NCI-H2196 treated with DMSO at 0.1 percent for 48 hours (cell line): ENCODE data around the gene NSG1.

ENCODE experiments used
- DNase-seq: peaks from one replicate; lab custom pipeline; 2025; ENCODE audit not compliant: unreplicated experiment; lab: John Stamatoyannopoulos, UW

NSG1 gene

DNA sequence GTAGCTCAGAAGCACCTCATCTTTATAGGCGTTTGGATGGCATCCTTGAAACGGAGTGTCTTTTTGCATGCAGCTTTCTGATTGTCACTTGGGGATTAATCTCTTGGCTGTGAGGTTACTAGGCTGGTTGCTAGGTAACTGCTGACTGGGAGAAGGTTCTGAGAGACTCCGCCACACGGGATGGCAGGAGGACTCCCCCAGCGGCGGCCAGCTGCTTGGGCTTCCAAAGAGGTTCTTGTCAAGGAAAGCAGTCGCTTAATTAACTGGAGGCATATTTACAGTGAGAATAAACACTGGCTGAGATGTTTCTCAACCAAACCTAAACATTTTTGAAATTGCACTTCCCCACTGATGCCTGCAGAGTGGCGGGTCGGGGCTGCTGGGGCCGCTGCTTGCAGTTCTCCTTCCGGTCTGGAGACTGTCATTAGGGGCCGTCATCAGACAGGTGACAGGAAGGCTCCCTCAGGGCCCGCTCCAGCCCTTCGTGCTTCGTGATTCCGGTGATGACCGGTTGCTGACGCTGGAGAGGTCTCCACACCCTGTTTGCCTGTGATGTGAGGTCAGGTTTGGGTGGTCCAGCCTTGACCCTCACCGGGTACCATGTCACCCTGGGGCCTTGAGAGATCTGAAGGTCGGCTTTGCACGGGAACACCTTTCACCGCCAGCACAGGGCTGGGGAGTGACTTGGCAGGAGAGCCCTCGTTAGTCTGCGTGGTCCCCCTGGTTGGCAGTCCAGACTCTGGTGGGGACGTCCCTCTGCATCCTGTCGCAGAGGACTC, 9.1 kb downstream of the NSG1 start:
- DNase-seq: peak; percentile 34

DNA sequence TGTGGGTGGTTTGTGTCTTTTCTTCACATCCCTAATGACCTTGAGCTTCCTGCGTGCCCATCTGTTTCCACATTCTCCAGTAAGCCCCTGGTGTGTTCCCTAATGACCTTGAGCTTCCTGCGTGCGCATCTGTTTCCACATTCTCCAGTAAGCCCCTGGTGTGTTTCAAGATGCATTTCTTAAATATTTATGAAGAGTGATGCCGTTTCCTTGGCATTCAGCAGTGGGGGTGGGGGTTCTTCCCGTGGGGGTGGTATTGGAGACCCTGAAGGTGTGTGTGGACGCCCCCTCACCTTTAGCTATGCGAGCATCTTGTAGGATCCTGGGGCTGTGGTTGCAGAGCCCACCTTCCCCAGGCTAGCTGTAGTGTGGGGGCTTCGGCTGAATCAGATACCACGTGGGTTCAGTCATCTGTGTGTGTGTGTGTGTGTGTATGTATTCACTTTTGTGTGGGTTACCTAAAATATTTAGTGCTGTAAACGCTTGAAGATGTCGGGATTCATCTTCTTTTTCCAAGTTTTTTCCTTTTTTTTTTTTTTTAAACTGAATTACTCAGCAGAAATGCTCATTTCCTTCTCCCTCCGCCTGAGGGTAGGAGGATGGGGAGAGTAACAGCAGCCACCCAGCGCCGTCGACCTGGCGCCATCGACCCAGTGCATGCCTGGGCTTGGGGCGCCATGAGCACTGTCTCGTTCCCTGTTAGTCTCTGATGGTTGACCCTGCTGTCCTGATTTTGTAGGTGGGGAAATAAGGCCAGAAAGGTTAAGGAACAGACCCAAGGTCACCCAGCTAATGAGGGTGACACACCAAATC, 9.9 kb downstream of the NSG1 start:
- no peak for DNase-seq

- DNase-seq: no peak
Observed at GRCh38 chr4:4397441-4397819, 10.5 kb downstream of the NSG1 start.

DNA sequence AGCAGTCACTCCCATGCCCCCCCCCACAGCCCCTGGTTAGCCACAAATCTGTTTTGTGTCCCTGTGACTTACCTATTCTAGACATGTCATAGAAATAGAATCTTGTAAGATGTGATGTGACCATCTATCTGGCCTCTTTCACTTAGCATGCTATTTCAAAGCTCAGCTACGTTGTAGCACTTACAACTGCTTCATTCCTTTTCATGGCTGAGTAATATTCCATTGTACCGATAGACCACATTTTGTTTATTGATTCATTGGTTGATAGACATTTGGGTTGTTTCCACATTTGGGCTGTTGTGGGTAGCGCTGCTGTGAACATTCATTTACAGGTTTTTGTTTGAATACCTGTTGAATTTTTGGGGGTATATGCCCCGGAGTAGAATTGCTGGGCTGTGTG, 11.5 kb downstream of the NSG1 start:
- DNase-seq: no peak

DNA sequence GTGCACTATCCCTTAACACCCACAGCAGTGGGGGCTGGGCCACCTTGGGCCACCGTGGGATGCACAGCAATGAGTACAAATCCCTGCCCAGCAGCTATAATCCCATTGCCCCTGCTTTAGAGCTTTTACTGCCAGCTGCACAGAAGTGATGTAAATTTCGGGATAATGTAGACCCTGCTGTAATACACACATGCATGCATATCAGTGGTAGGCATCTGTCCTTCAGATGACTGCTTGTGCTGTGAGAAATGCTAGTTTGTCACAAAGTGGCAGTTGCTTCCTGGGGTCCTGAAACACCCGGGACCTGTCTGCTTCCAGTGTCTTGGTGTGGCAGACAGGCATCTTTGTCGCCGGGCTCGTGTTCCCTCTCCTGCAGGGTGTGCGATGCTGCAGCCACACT, 14.1 kb downstream of the NSG1 start:
- DNase-seq: no peak

GRCh38 chr4:4402966-4403365, 16.1 kb downstream of the NSG1 start:
- DNase-seq: no peak

DNA sequence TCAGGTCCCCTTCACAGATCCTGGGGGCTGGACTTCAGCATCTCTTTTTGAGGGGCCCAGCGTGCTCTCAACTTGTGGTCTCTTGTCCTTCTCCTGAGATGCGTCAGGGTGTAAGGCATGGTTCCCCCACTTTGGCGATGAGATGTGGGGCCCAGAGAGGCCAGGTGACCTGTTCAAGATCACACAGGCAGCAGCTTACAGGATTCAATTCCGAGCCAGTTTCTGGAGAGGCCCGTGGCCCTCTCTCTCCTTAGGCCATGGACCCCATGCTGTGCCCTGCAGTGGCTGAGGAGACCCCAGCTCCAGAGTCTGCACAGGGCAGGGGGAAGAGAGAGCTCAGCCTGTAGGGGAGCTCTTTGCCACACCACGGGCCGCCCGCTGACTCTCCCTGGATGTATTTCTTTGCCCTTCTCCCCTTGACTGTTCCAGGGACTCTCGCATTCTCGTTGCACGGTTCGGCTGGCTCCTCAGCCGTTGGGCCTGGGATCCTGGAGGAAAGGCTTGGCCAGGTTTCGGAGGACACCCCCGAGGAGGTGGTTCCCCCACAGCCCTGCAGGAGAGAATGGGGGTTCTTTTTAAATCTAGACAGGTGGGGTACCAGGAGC, 18.6 kb downstream of the NSG1 start:
- no peak for DNase-seq

DNA sequence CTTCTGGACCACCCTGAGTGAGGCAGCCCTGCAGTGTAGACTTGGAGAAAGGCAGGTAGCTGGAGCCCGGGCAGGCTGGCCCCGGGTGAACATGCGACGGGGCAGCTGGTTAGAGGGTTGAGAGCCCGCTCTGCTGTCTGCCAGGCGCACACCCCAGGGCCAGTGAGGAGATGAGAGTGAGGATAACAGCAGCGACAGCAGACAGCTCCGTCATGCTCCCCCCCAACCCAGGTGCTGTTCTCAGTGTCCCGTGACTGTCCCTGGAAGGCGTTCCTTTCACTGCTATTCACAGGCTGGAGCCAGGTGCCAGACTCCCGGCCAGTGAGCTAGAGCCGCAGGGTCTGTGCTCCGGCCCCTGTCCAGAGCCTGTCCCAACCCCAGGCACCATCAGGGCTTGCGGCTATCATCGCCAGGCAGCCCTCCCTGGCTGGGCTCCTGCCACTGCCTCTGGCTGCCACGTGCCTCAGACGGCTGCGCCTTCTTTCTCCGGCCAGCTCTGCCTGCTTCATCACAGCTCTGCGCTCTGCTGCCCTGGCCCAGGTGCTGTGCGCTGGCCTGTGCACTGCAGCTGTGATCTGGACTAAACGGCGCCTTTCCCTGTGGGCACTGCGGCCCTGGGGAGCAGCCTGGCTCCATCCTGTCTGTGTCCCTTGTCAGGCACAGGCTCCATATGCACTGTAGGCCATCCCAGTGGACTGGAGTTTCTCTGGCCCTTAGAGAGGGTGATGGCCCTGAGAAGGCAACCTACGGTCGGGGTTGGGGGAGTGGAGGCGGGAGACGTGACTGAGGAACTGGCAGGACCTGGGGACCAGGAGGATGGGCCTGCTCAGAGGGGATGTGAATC, 19.8 kb downstream of the NSG1 start:
- no peak for DNase-seq

DNA sequence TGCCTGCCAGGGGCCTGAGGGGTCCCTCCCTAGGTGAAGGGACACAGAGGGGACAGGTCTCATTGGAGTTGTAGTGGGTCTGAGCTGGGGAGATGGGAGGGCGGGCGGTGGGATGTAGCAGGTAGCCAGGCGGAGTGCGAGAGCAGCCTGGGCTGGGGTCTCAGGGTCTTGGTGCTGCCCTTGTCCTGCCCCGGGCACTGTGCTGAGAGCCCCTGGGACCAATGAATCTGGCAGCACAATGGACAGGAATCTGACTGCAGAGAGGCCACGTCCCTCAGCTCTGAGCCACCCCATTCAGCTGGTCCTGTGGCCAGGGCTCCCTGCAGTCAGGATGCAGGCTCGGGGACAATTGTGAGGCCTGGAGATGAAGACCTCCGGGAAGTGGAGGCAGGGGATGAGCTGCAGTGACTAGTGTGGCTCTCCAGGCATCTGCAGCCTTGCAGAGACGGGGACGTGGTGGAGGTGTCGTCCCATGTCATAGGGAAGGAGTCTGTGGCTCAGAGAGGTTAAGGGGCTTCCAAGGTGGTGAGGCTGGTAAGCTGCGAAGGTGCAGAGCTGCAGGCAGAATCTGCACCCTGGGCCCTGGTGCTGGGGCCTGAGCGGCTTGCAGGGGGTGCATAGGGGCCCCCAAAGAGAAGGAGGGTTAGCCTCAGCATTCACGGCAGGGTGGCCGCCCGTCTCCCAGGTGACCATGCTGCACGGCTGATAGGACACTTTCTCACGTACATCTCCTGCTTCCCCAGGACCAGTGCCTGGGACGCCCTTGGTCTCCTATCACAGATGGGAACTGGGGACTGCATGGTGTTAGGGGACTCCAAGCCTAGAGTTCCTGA, 20.6 kb downstream of the NSG1 start:
- no peak for DNase-seq

- no peak for DNase-seq
Observed at GRCh38 chr4:4408132-4408523, 21.2 kb downstream of the NSG1 start.

DNA sequence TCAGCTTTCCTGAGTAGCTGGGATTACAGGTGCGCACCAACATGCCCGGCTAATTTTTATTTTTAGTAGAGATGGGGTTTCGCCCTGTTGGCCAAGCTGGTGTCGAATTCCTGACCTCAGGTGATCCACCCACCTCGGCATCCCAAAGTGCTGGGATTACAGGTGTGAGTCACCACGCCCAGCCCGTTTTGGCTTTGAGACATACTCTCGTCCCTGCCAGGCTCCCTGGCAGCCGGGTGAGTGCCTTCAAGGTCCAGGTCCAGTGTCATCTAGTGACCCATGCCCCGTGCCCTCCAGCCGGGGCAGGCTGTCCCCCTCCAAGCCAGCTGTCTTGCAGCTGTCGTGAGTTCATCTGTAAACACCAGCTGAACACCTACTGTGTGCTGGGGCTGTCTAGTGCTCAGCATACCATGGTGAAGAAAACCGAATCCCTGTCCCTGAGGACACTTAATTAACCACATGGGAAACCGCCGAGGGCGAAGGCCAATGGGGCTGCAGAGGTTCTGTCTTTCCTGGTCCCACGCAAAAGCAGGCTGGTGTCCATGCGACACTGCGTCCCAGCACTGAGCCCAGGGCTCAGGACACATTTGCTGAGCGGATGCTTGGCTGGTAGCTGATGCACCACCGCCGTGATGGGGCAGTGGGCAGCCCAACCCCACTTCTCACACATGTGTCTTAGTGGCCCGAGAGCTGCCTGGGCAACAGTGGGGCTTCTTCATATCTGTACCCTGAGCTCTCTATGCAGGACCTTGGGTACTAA, 21.9 kb downstream of the NSG1 start:
- no peak for DNase-seq

DNA sequence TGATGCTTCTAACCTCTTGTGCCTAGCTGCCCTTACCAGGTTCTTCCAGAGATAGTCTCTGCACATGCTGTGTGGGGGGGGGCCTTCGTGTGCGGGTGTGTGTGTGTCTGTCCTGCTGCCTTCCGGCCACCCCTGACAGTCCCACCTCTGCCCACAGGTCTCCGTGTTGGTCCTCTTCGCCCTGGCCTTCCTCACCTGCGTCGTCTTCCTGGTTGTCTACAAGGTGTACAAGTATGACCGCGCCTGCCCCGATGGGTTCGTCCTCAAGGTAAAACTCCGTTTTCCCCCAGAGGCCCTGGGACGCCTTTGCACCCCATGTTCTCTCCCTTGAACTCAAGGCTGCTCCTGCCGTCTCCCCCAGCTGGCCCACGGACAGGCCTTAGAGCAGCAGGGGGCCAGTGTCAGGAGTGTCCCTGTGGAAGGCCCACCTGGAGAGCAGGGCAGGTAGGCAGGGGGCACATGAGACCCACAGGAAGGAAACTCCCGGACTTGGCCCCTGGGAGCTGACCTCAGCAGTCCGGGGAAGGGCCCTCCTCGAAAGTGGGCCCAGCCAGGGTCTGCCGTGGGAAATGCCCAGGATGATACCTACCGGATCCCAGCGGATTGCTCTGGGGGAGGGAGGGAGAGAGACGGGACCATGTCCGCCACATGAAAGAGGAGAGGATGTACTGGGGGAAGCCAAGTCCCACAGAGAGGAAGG, 22.7 kb downstream of the NSG1 start:
- no peak for DNase-seq

GRCh38 chr4:4410271-4410670, 23.4 kb downstream of the NSG1 start:
- no peak for DNase-seq

DNA sequence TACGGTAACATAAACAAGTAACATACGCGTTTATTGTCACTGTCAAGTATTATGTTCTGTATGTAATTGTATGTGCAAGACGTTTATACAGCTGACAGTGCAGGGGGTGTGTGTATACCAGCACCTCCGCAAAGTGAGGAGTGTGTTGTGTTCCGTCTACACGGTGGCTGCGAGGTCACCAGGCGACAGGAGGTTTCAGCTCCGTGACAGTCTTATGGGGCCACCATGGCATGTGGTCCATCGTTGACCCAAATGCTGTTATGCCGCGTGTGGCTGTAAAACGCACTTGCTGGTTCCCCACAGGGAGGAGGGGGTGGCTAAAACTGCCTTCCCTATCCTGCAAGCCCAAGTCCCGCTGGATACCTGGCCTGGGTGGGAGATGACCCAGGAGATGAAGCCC, 25.0 kb downstream of the NSG1 start:
- DNase-seq: no peak

GRCh38 chr4:4412641-4413372, 25.9 kb downstream of the NSG1 start:
- no peak for DNase-seq

GRCh38 chr4:4413373-4413725, 26.4 kb downstream of the NSG1 start:
- DNase-seq: no peak

- no peak for DNase-seq
Observed at GRCh38 chr4:4413806-4414205, 26.9 kb downstream of the NSG1 start.

- no peak for DNase-seq
Observed at GRCh38 chr4:4415107-4415805, 28.4 kb downstream of the NSG1 start.
